Common myeloid progenitor, CD34-positive (primary cell): ENCODE results near the gene ZNF526.

Experiments
- CTCF ChIA-PET: fragments of 350-600 bp; sonication (Branson Sonifier 250); formaldehyde crosslinking; loops from one replicate; lab custom pipeline; 2021; ENCODE audit warnings: antibody characterized with exemption; lab: Charles Lee
- POLR2A ChIA-PET: fragments of 350-600 bp; sonication (Branson Sonifier 250); formaldehyde crosslinking; loops from one replicate; lab custom pipeline; 2021; ENCODE audit warnings: antibody characterized with exemption; lab: Charles Lee
- DNase-seq, 3 donors: peaks; one replicate each; pipeline versions ENCODE4 v3.0.0 to v3.0.0-alpha.2; 2013
- H3K27ac ChIP-seq, 2 experiments: 1 replicate in 1 of 2; 2 replicates in 1 of 2; pipeline ENCODE4 v1.7.0; 2013; ENCODE audit warnings: inconsistent platforms in 2 of 2, low read length in 2 of 2, mild to moderate bottlenecking in 2 of 2, low read depth in 1 of 2, moderate library complexity in 1 of 2; ENCODE audit not compliant: severe bottlenecking in 2 of 2, insufficient read depth in 1 of 2, poor library complexity in 1 of 2
- H3K27me3 ChIP-seq, 5 experiments: replicated peaks in 2 of 5; 1 replicate in 3 of 5; 2 replicates in 2 of 5; pipeline versions ENCODE4 v1.6.1 to v1.7.0; 2013; ENCODE audit warnings: low read length in 4 of 5, mild to moderate bottlenecking in 2 of 5, moderate library complexity in 2 of 5, inconsistent platforms in 1 of 5; ENCODE audit not compliant: insufficient read depth in 5 of 5, control insufficient read depth in 4 of 5
- H3K36me3 ChIP-seq, 4 experiments: 1 replicate in 2 of 4; 2 replicates in 2 of 4; pipeline versions ENCODE4 v1.6.1 to v1.7.0; 2013; ENCODE audit warnings: low read length in 3 of 4, control low read depth in 1 of 4, mild to moderate bottlenecking in 1 of 4; ENCODE audit not compliant: control insufficient read depth in 4 of 4, insufficient read depth in 4 of 4
- H3K4me1 ChIP-seq, 4 experiments: 1 replicate in 3 of 4; 2 replicates in 1 of 4; pipeline versions ENCODE4 v1.6.1 to v1.7.1; 2013; ENCODE audit warnings: low read length in 3 of 4, mild to moderate bottlenecking in 3 of 4, control low read depth in 1 of 4, inconsistent platforms in 1 of 4, moderate library complexity in 1 of 4; ENCODE audit not compliant: control insufficient read depth in 4 of 4, insufficient read depth in 4 of 4; ENCODE audit errors: control extremely low read depth in 1 of 4
- H3K4me3 ChIP-seq, 7 experiments: 1 replicate in 4 of 7; 2 replicates in 3 of 7; pipeline versions ENCODE4 v1.5.1 to v1.7.0; 2013; ENCODE audit warnings: mild to moderate bottlenecking in 7 of 7, low read length in 6 of 7, moderate library complexity in 6 of 7, inconsistent platforms in 2 of 7, low read depth in 2 of 7, control low read depth in 1 of 7; ENCODE audit not compliant: insufficient read depth in 4 of 7, control insufficient read depth in 1 of 7; ENCODE audit errors: extremely low read depth in 1 of 7
- H3K9me3 ChIP-seq, 5 experiments: 1 replicate in 4 of 5; 2 replicates in 1 of 5; pipeline versions ENCODE4 v1.6.1 to v1.7.1; 2013; ENCODE audit warnings: low read length in 4 of 5, mild to moderate bottlenecking in 2 of 5, inconsistent platforms in 1 of 5, low read depth in 1 of 5, moderate library complexity in 1 of 5; ENCODE audit not compliant: control insufficient read depth in 4 of 5, insufficient read depth in 2 of 5; ENCODE audit errors: control extremely low read depth in 1 of 5
- whole genome bisulfite sequencing: methylation state at CpG from one replicate; pipeline ENCODE4 v1.1.5; 2013; ENCODE audit not compliant: insufficient coverage; 5-methylcytosine and 5-hydroxymethylcytosine counted together

ZNF526 gene

GRCh38 chr19:42268704-42269477 is 48.8 kb downstream of the ZNF526 start, which contains the start of gene CIC:
CIC (plus strand) TSS chr19:42269252; CDS start chr19:42271784, 2,532 bp downstream.
- Histone ChIP-seq H3K9me3 (no peaks in the 10 kb centered on the region), H3K4me3 (peak within 1 kb of the TSS; percentile 74 to 93 (median 81)), H3K27ac (peak within 1 kb of the TSS; percentile 99), H3K27me3 (no peaks in the 10 kb centered on the region), H3K4me1 (peaks cover 7 to 37% (median 33%) of the 10 kb centered on the region in 4 experiments), H3K36me3 (peaks cover 0 to 24% (median 11%) of the 10 kb centered on the region in 4 experiments)
- ChIA-PET POLR2A (interaction anchor here (0.7 to 2.3 kb wide), 4 partner anchors 11 to 34 kb away, joined by 3 to 12 read pairs (median 4); partner anchors contain the start of gene ERF), CTCF (interaction anchor here (0.6 to 1.1 kb wide), 2 partner anchors 10 to 17 kb away, joined by 3 read pairs; no protein-coding TSS in a partner anchor)
- DNase-seq = peak; percentile 100
- 0% methylated on average over 25 of the region's 52 CpGs for WGBS

- peak overlapping the region; percentile 88 to 97 for H3K27ac ChIP-seq
- H3K4me3 ChIP-seq = peak overlapping the region; percentile 20 to 81 (median 70)
- no peaks in the 10 kb centered on the region for H3K27me3 ChIP-seq
- ChIA-PET CTCF (interaction anchor here (0.6 to 2.1 kb wide), 11 partner anchors 10 to 161 kb away, joined by 3 to 21 read pairs (median 3); no protein-coding TSS in a partner anchor), POLR2A (interaction anchor here (0.9 to 2.3 kb wide), 7 partner anchors 9 to 25 kb away, joined by 4 to 12 read pairs (median 4); partner anchors contain the start of gene ERF)
- H3K4me1 ChIP-seq = peaks cover 7 to 39% (median 33%) of the 10 kb centered on the region in 4 experiments
- H3K9me3 ChIP-seq = no peaks in the 10 kb centered on the region
- peaks cover 0 to 33% (median 18%) of the 10 kb centered on the region in 4 experiments for H3K36me3 ChIP-seq
- WGBS = 41% methylated on average over 8 of the region's 10 CpGs
- DNase-seq = no peak
Measured at GRCh38 chr19:42269478-42270345, 49.6 kb downstream of the ZNF526 start.

- no peaks in the 10 kb centered on the region for H3K27me3 ChIP-seq
- peak overlapping the region; percentile 88 to 97 for H3K27ac ChIP-seq
- H3K36me3 ChIP-seq = peaks cover 0 to 39% (median 23%) of the 10 kb centered on the region in 4 experiments
- ChIA-PET POLR2A (interaction anchor here (0.9 to 2.3 kb wide), 5 partner anchors 9 to 25 kb away, joined by 4 to 12 read pairs (median 5); no protein-coding TSS in a partner anchor), CTCF (interaction anchor here (0.8 to 2.1 kb wide), 10 partner anchors 9 to 162 kb away, joined by 3 to 21 read pairs (median 3); no protein-coding TSS in a partner anchor)
- H3K4me1 ChIP-seq = peaks cover 7 to 43% (median 33%) of the 10 kb centered on the region in 4 experiments
- peak overlapping the region; percentile 20 to 81 (median 70) for H3K4me3 ChIP-seq
- H3K9me3 ChIP-seq = no peaks in the 10 kb centered on the region
- 2% methylated on average over 8 of the region's 18 CpGs for WGBS
- DNase-seq = peak; percentile 63 to 90 (median 84)
Measured at GRCh38 chr19:42270346-42271044, 50.4 kb downstream of the ZNF526 start.

- POLR2A ChIA-PET = interaction anchor here (1.1 to 2.3 kb wide), 4 partner anchors 9 to 26 kb away, joined by 4 to 12 read pairs (median 6); no protein-coding TSS in a partner anchor
- H3K36me3 ChIP-seq = peaks cover 0 to 42% (median 25%) of the 10 kb centered on the region in 4 experiments
- no peaks in the 10 kb centered on the region for H3K9me3 ChIP-seq
- no peaks in the 10 kb centered on the region for H3K27me3 ChIP-seq
- no peak for DNase-seq
- H3K4me1 ChIP-seq = peaks cover 7 to 47% (median 35%) of the 10 kb centered on the region in 4 experiments
- 43% methylated on average over 3 of the region's 3 CpGs for WGBS
- H3K27ac ChIP-seq = peak overlapping the region in 1 of 2 experiments; percentile 97
- H3K4me3 ChIP-seq = peak overlapping the region in 6 of 7 experiments; percentile 52 to 81 (median 70)
- CTCF ChIA-PET = interaction anchor here (1.0 to 2.1 kb wide), 7 partner anchors 8 to 26 kb away, joined by 3 to 21 read pairs (median 3); no protein-coding TSS in a partner anchor
Measured at GRCh38 chr19:42271045-42271419, 50.9 kb downstream of the ZNF526 start.

- POLR2A ChIA-PET = interaction anchor here (0.6 kb wide), 1 partner anchor 8 kb away, joined by 3 read pairs; no protein-coding TSS in a partner anchor
- CTCF ChIA-PET = interaction anchor here (0.8 to 2.1 kb wide), 4 partner anchors 7 to 26 kb away, joined by 3 to 21 read pairs (median 8); no protein-coding TSS in a partner anchor
- Histone ChIP-seq H3K27me3 (no peaks in the 10 kb centered on the region), H3K36me3 (peaks cover 0 to 50% (median 25%) of the 10 kb centered on the region in 4 experiments), H3K4me3 (peak overlapping the region in 1 of 7 experiments; percentile 70), H3K27ac (peak overlapping the region in 1 of 2 experiments; percentile 58), H3K4me1 (peaks cover 7 to 57% (median 40%) of the 10 kb centered on the region in 4 experiments), H3K9me3 (no peaks in the 10 kb centered on the region)
- 84% methylated on average over 32 of the region's 35 CpGs for WGBS
- DNase-seq = peak in 2 of 3 donors; percentile 50
Measured at GRCh38 chr19:42271861-42272534, 51.9 kb downstream of the ZNF526 start.
